Astrocyte (in vitro differentiated cells and primary cell): ENCODE data around the gene ALAD. TPM values are rescaled to one million over a fixed set of nuclear protein-coding genes. Genes with fewer than 3 reads are reported as not detected.
A peak's percentile ranks its signal among the peaks of the same experiment; 100 is the strongest.

Experiments
- DNase-seq: peaks from one replicate; pipeline ENCODE4 v3.0.0-alpha.2; 2010; ENCODE audit warnings: low read depth
- FAIRE-seq: peaks from 2 replicates; lab custom pipeline; 2011; peaks lifted over from hg19 to GRCh38; lab: Jason Lieb, UNC
- H2AFZ ChIP-seq: 2 replicates; pipeline ENCODE4 v1.6.0; 2012; ENCODE audit warnings: low read depth, low read length, inconsistent platforms
- H3K27ac ChIP-seq: 2 replicates; pipeline ENCODE4 v1.5.1; 2011; ENCODE audit warnings: low read depth, low read length, inconsistent platforms
- H3K27me3 ChIP-seq: 2 replicates; pipeline ENCODE4 v1.6.0; 2011; ENCODE audit warnings: low read length, inconsistent platforms; ENCODE audit not compliant: insufficient read depth
- H3K36me3 ChIP-seq: 2 replicates; pipeline ENCODE4 v1.5.1; 2011; ENCODE audit warnings: low read length, inconsistent platforms; ENCODE audit not compliant: insufficient read depth
- H3K4me1 ChIP-seq: 2 replicates; pipeline ENCODE4 v1.5.1; 2011; ENCODE audit warnings: low read length, inconsistent platforms; ENCODE audit not compliant: insufficient read depth
- H3K4me2 ChIP-seq: 2 replicates; pipeline ENCODE4 v1.6.0; 2012; ENCODE audit warnings: low read length, inconsistent platforms
- H3K4me3 ChIP-seq: 2 replicates; pipeline ENCODE4 v1.5.1; 2011; ENCODE audit warnings: low read depth, mild to moderate bottlenecking, low read length, inconsistent platforms; ENCODE audit not compliant: insufficient read depth
- H3K79me2 ChIP-seq: 2 replicates; pipeline ENCODE4 v1.6.0; 2012; ENCODE audit warnings: mild to moderate bottlenecking, low read length, inconsistent platforms; ENCODE audit not compliant: insufficient read depth
- H3K9ac ChIP-seq: 2 replicates; pipeline ENCODE4 v1.6.0; 2012; ENCODE audit warnings: mild to moderate bottlenecking, low read length, inconsistent platforms
- H3K9me3 ChIP-seq: 2 replicates; pipeline ENCODE4 v1.5.1; 2012; ENCODE audit warnings: low read depth, mild to moderate bottlenecking, low read length, inconsistent platforms; ENCODE audit not compliant: insufficient read depth
- H4K20me1 ChIP-seq: 2 replicates; pipeline ENCODE4 v1.6.0; 2012; ENCODE audit warnings: low read length, inconsistent platforms; ENCODE audit not compliant: insufficient read depth
- H3K27ac Mint-ChIP-seq: one replicate; pipeline ENCODE4 v1.8.0; 2021; ENCODE audit warnings: mild to moderate bottlenecking, mixed read lengths; ENCODE audit not compliant: unreplicated experiment
- H3K27me3 Mint-ChIP-seq: one replicate; pipeline ENCODE4 v1.8.0; 2021; ENCODE audit warnings: low read depth, mixed read lengths; ENCODE audit not compliant: unreplicated experiment
- H3K36me3 Mint-ChIP-seq: one replicate; pipeline ENCODE4 v1.8.0; 2021; ENCODE audit warnings: low read depth, mixed read lengths; ENCODE audit not compliant: unreplicated experiment
- H3K4me1 Mint-ChIP-seq: one replicate; pipeline ENCODE4 v1.8.0; 2021; ENCODE audit warnings: low read depth, mixed read lengths; ENCODE audit not compliant: unreplicated experiment
- H3K4me3 Mint-ChIP-seq: one replicate; pipeline ENCODE4 v1.8.0; 2021; ENCODE audit warnings: mild to moderate bottlenecking, moderate library complexity, mixed read lengths; ENCODE audit not compliant: unreplicated experiment
- H3K9me3 Mint-ChIP-seq: one replicate; pipeline ENCODE4 v1.8.0; 2021; ENCODE audit warnings: mild to moderate bottlenecking, mixed read lengths; ENCODE audit not compliant: unreplicated experiment
- CTCF ChIP-seq: IDR thresholded peaks from 2 replicates; pipeline ENCODE4 v1.5.1; 2011; ENCODE audit warnings: low read depth, mild to moderate bottlenecking, inconsistent platforms, low read length, moderate library complexity; ENCODE audit not compliant: insufficient read depth
- EZH2 ChIP-seq: IDR thresholded peaks from 2 replicates; pipeline ENCODE4 v1.6.1; 2012; ENCODE audit warnings: mild to moderate bottlenecking, low read length, inconsistent platforms; ENCODE audit not compliant: insufficient read depth
- total RNA-seq: library from RNA; stranded (reverse); gene quantifications from 2 replicates; pipeline ENCODE4 v1.2.1, GENCODE V29; 2021

Gene ALAD
- total RNA-seq, 1 donor from 2014 or later: 20.7 TPM

GRCh38 chr9:113395000-113395861 lies 5.9 kb downstream of the ALAD start:
- no peak overlapping the region for H3K4me3 Mint-ChIP-seq
- TF ChIP-seq CTCF (no peak), EZH2 (no peak)
- no peak for DNase-seq
- no peak for FAIRE-seq
- Histone ChIP-seq H3K79me2 (peaks cover 9% of the 10 kb centered on the region), H3K9me3 (no peaks in the 10 kb centered on the region), H3K27ac (no peak overlapping the region), H2AFZ (no peak overlapping the region), H4K20me1 (peaks cover 22% of the 10 kb centered on the region), H3K4me3 (no peak overlapping the region), H3K4me1 (peaks cover 20% of the 10 kb centered on the region), H3K27me3 (no peaks in the 10 kb centered on the region), H3K36me3 (no peaks in the 10 kb centered on the region), H3K4me2 (no peak overlapping the region), H3K9ac (no peak overlapping the region)
- no peaks in the 10 kb centered on the region for H3K9me3 Mint-ChIP-seq
- H3K27me3 Mint-ChIP-seq: no peaks in the 10 kb centered on the region
- H3K27ac Mint-ChIP-seq: no peak overlapping the region
- peaks cover 12% of the 10 kb centered on the region for H3K36me3 Mint-ChIP-seq
- peaks cover 35% of the 10 kb centered on the region for H3K4me1 Mint-ChIP-seq

GRCh38 chr9:113393281-113393680 lies 7.8 kb downstream of the ALAD start:
- Histone ChIP-seq H4K20me1 (peaks cover 12% of the 10 kb centered on the region), H3K4me1 (peaks cover 6% of the 10 kb centered on the region), H3K4me3 (no peak overlapping the region), H3K79me2 (peaks cover 4% of the 10 kb centered on the region), H3K9ac (no peak overlapping the region), H3K4me2 (no peak overlapping the region), H3K27ac (no peak overlapping the region), H3K9me3 (no peaks in the 10 kb centered on the region), H2AFZ (no peak overlapping the region), H3K27me3 (no peaks in the 10 kb centered on the region), H3K36me3 (peaks cover 5% of the 10 kb centered on the region)
- FAIRE-seq: no peak
- Mint-ChIP-seq H3K27ac (no peak overlapping the region), H3K36me3 (peaks cover 13% of the 10 kb centered on the region), H3K9me3 (no peaks in the 10 kb centered on the region), H3K4me1 (peaks cover 21% of the 10 kb centered on the region), H3K27me3 (no peaks in the 10 kb centered on the region), H3K4me3 (no peak overlapping the region)
- TF ChIP-seq CTCF (no peak), EZH2 (no peak)
- DNase-seq: no peak

GRCh38 chr9:113391917-113392316 lies 9.2 kb downstream of the ALAD start:
- no peaks in the 10 kb centered on the region for H3K27me3 Mint-ChIP-seq
- no peak for TF ChIP-seq EZH2
- no peak for TF ChIP-seq CTCF
- Histone ChIP-seq H4K20me1 (peaks cover 7% of the 10 kb centered on the region), H3K36me3 (peaks cover 5% of the 10 kb centered on the region), H3K9me3 (no peaks in the 10 kb centered on the region), H3K9ac (no peak overlapping the region), H3K27me3 (no peaks in the 10 kb centered on the region), H3K4me3 (no peak overlapping the region), H3K27ac (no peak overlapping the region), H3K79me2 (no peaks in the 10 kb centered on the region), H2AFZ (no peak overlapping the region), H3K4me2 (no peak overlapping the region), H3K4me1 (no peaks in the 10 kb centered on the region)
- H3K9me3 Mint-ChIP-seq: no peaks in the 10 kb centered on the region
- peaks cover 9% of the 10 kb centered on the region for H3K4me1 Mint-ChIP-seq
- H3K36me3 Mint-ChIP-seq: peaks cover 22% of the 10 kb centered on the region
- H3K27ac Mint-ChIP-seq: peak overlapping the region; percentile 18
- DNase-seq (no peak), FAIRE-seq (no peak)
- H3K4me3 Mint-ChIP-seq: no peak overlapping the region
